ENCODE results near the gene CFAP221.

The CFAP221 gene

GRCh38 chr2:119537792-119538191 is 6.5 kb upstream of the CFAP221 start:
- DNase-seq, result no peak

GRCh38 chr2:119541476-119541875 is 2.8 kb upstream of the CFAP221 start:
- DNase-seq, result no peak

- DNase-seq, result no peak
Observed at GRCh38 chr2:119544939-119545475, 758 bp downstream of the CFAP221 start.

GRCh38 chr2:119545754-119546446 is 1.7 kb downstream of the CFAP221 start:
- no peak for DNase-seq

- DNase-seq, result no peak
Observed at GRCh38 chr2:119546447-119546767, 2.2 kb downstream of the CFAP221 start.

- DNase-seq, result no peak
Observed at GRCh38 chr2:119548516-119549120, 4.4 kb downstream of the CFAP221 start.

- DNase-seq, result no peak
Observed at GRCh38 chr2:119549241-119549640, 5.0 kb downstream of the CFAP221 start.

- DNase-seq, result no peak
Observed at GRCh38 chr2:119550346-119550745, 6.1 kb downstream of the CFAP221 start.

GRCh38 chr2:119550856-119551255 is 6.6 kb downstream of the CFAP221 start:
- DNase-seq, result no peak

- no peak for DNase-seq
Observed at GRCh38 chr2:119552902-119553301, 8.7 kb downstream of the CFAP221 start.

GRCh38 chr2:119553687-119554344 is 9.6 kb downstream of the CFAP221 start:
- no peak for DNase-seq

GRCh38 chr2:119565481-119565880 is 21.2 kb downstream of the CFAP221 start:
- no peak for DNase-seq

GRCh38 chr2:119567292-119567691 is 23.0 kb downstream of the CFAP221 start:
- DNase-seq, result no peak

- DNase-seq, result no peak
Observed at GRCh38 chr2:119574108-119574815, 30.0 kb downstream of the CFAP221 start.

- no peak for DNase-seq
Observed at GRCh38 chr2:119574864-119575263, 30.6 kb downstream of the CFAP221 start.

- DNase-seq, result no peak
Observed at GRCh38 chr2:119575439-119575838, 31.2 kb downstream of the CFAP221 start.

- no peak for DNase-seq
Observed at GRCh38 chr2:119579424-119580295, 35.4 kb downstream of the CFAP221 start.

- no peak for DNase-seq
Observed at GRCh38 chr2:119580550-119581072, 36.4 kb downstream of the CFAP221 start.

GRCh38 chr2:119583291-119583690 is 39.0 kb downstream of the CFAP221 start:
- no peak for DNase-seq

GRCh38 chr2:119584469-119584868 is 40.2 kb downstream of the CFAP221 start:
- no peak for DNase-seq

GRCh38 chr2:119586085-119586484 is 41.8 kb downstream of the CFAP221 start:
- no peak for DNase-seq

- no peak for DNase-seq
Observed at GRCh38 chr2:119590873-119591272, 46.6 kb downstream of the CFAP221 start.

All from central memory CD4-positive, alpha-beta T cell (primary cell).